ENCODE measurements around the gene ASXL1. TPM values are rescaled to one million over a fixed set of nuclear protein-coding genes. Genes with fewer than 3 reads are reported as not detected.
"Not testable (repeated sequence)": the region's sequence is repeated elsewhere in the genome, so short reads cannot be mapped to it uniquely, and the experiment has no call there.

Gene ASXL1
- total RNA-seq, 1 donor from 2014 or later = 90.8 TPM

GRCh38 chr20:32382102-32382950 lies 24.2 kb downstream of the ASXL1 start:
- peaks cover 4% of the 10 kb centered on the region for H3K36me3 Mint-ChIP-seq (ENCODE audit: low read depth, unreplicated experiment)
- TF ChIP-seq, protein P1, sequence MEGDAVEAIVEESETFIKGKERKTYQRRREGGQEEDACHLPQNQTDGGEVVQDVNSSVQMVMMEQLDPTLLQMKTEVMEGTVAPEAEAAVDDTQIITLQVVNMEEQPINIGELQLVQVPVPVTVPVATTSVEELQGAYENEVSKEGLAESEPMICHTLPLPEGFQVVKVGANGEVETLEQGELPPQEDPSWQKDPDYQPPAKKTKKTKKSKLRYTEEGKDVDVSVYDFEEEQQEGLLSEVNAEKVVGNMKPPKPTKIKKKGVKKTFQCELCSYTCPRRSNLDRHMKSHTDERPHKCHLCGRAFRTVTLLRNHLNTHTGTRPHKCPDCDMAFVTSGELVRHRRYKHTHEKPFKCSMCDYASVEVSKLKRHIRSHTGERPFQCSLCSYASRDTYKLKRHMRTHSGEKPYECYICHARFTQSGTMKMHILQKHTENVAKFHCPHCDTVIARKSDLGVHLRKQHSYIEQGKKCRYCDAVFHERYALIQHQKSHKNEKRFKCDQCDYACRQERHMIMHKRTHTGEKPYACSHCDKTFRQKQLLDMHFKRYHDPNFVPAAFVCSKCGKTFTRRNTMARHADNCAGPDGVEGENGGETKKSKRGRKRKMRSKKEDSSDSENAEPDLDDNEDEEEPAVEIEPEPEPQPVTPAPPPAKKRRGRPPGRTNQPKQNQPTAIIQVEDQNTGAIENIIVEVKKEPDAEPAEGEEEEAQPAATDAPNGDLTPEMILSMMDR (IDR thresholded peaks at IDR 0.05; ENCODE audit: unreplicated experiment) = no peak
- no peaks in the 10 kb centered on the region for H3K9me3 Mint-ChIP-seq (ENCODE audit: unreplicated experiment)
- no peaks in the 10 kb centered on the region for H3K27me3 Mint-ChIP-seq (ENCODE audit: unreplicated experiment)
- no peak for DNase-seq (ENCODE audit: low spot score)
- no peak overlapping the region for H3K27ac Mint-ChIP-seq (ENCODE audit: unreplicated experiment)
- H3K4me1 Mint-ChIP-seq (ENCODE audit: unreplicated experiment) = peaks cover 9% of the 10 kb centered on the region
- H3K4me3 Mint-ChIP-seq (ENCODE audit: unreplicated experiment) = no peak overlapping the region

DNA sequence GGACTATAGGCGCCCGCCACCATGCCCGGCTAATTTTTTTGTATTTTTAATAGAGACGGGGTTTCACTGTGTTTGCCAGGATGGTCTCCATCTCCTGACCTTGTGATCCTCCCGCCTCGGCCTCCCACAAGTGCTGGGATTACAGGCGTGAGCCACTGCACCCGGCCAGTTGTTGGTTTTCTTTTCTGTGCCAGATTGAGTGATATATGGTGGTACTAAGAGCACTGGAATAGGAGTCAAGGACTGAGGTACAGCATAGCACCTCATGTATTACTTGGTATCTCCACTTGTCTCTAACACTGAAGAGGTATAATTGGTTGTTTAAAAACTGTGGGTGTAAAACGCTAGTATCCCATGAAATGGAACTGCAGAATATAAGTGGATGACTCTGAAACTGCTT lies 25.3 kb downstream of the ASXL1 start:
- H3K27me3 Mint-ChIP-seq (ENCODE audit: unreplicated experiment); H3K9me3 Mint-ChIP-seq (ENCODE audit: unreplicated experiment); H3K36me3 Mint-ChIP-seq (ENCODE audit: low read depth, unreplicated experiment); H3K4me3 Mint-ChIP-seq (ENCODE audit: unreplicated experiment); H3K4me1 Mint-ChIP-seq (ENCODE audit: unreplicated experiment); H3K27ac Mint-ChIP-seq (ENCODE audit: unreplicated experiment); DNase-seq (ENCODE audit: low spot score): not testable (repeated sequence)

GRCh38 chr20:32385541-32385940 lies 27.4 kb downstream of the ASXL1 start:
- Mint-ChIP-seq H3K36me3 (ENCODE audit: low read depth, unreplicated experiment) (peaks cover 8% of the 10 kb centered on the region), H3K4me1 (ENCODE audit: unreplicated experiment) (no peaks in the 10 kb centered on the region), H3K27me3 (ENCODE audit: unreplicated experiment) (no peaks in the 10 kb centered on the region), H3K4me3 (ENCODE audit: unreplicated experiment) (no peak overlapping the region), H3K9me3 (ENCODE audit: unreplicated experiment) (no peaks in the 10 kb centered on the region), H3K27ac (ENCODE audit: unreplicated experiment) (no peak overlapping the region)
- no peak for DNase-seq (ENCODE audit: low spot score)
- TF ChIP-seq, protein P1 (IDR thresholded peaks at IDR 0.05; ENCODE audit: unreplicated experiment) = no peak

DNA sequence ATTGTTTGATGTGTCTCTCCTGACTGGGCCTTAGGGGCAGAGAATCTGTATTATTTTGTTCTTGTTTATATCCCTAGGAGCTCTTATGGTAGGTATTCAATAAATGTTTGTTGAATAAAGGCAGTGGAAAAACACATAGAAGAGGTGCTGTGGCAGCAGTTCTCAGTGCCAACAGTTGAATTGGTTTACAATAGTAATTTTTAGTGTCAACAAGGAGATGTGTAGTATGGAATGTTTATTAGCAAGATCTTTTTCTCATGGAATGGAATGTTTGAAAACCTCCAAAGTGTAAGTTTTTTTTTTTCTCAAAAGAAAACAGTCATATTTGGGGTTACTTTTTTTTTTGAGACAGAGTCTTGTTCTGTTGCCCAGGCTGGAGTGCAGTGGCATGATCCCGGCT lies 28.0 kb downstream of the ASXL1 start:
- Mint-ChIP-seq H3K36me3 (ENCODE audit: low read depth, unreplicated experiment) (peaks cover 8% of the 10 kb centered on the region), H3K9me3 (ENCODE audit: unreplicated experiment) (no peaks in the 10 kb centered on the region), H3K27ac (ENCODE audit: unreplicated experiment) (no peak overlapping the region), H3K4me3 (ENCODE audit: unreplicated experiment) (no peak overlapping the region), H3K27me3 (ENCODE audit: unreplicated experiment) (no peaks in the 10 kb centered on the region), H3K4me1 (ENCODE audit: unreplicated experiment) (no peaks in the 10 kb centered on the region)
- no peak for DNase-seq (ENCODE audit: low spot score)
- TF ChIP-seq, protein P1 (IDR thresholded peaks at IDR 0.05; ENCODE audit: unreplicated experiment) = no peak

- Mint-ChIP-seq H3K36me3 (ENCODE audit: low read depth, unreplicated experiment) (peaks cover 12% of the 10 kb centered on the region), H3K9me3 (ENCODE audit: unreplicated experiment) (no peaks in the 10 kb centered on the region), H3K4me3 (ENCODE audit: unreplicated experiment) (no peak overlapping the region), H3K27me3 (ENCODE audit: unreplicated experiment) (no peaks in the 10 kb centered on the region), H3K4me1 (ENCODE audit: unreplicated experiment) (no peaks in the 10 kb centered on the region), H3K27ac (ENCODE audit: unreplicated experiment) (no peak overlapping the region)
- no peak for DNase-seq (ENCODE audit: low spot score)
- TF ChIP-seq, protein P1 (IDR thresholded peaks at IDR 0.05; ENCODE audit: unreplicated experiment) = no peak
Observed at GRCh38 chr20:32387252-32387651, 29.1 kb downstream of the ASXL1 start.

Data from endothelial cell (in vitro differentiated cells).